Uterus (tissue), 4 donors: ENCODE measurements around the gene RAD9A. TPM values are rescaled to one million over a fixed set of nuclear protein-coding genes. Genes with fewer than 3 reads are reported as not detected.

Experiments used
- DNase-seq, 2 donors: peaks; one replicate each; pipeline ENCODE4 v3.0.0-alpha.2; 2019 to 2020
- H3K27ac ChIP-seq, 2 donors: fragments of 200-600 bp; sonication (generic); 1 replicate in 1 of 2; 2 replicates in 1 of 2; pipeline ENCODE4 v1.5.1; 2016 to 2018
- H3K27me3 ChIP-seq, 2 donors: fragments of 200-600 bp; sonication (generic); one replicate each; pipeline ENCODE4 v1.5.1; 2018 to 2019; ENCODE audit warnings: control low read depth in 1 of 2
- H3K36me3 ChIP-seq, 2 donors: fragments of 200-600 bp; sonication (generic); one replicate each; pipeline ENCODE4 v1.5.1; 2019; ENCODE audit warnings: control low read depth in 1 of 2
- H3K4me1 ChIP-seq, 2 donors: fragments of 200-600 bp; sonication (generic); one replicate each; pipeline ENCODE4 v1.5.1; 2018 to 2019; ENCODE audit warnings: control low read depth in 1 of 2
- H3K4me3 ChIP-seq, 2 donors: fragments of 200-600 bp; sonication (generic); 1 replicate in 1 of 2; 2 replicates in 1 of 2; pipeline ENCODE4 v1.5.1; 2018 to 2019; ENCODE audit warnings: mild to moderate bottlenecking in 1 of 2
- H3K9me3 ChIP-seq, 2 donors: fragments of 200-600 bp; sonication (generic); one replicate each; pipeline ENCODE4 v1.5.1; 2019; ENCODE audit warnings: control low read depth in 1 of 2
- CTCF ChIP-seq, 4 experiments: fragments of 200-600 bp in 2 of 4; fragments of 450-650 bp in 2 of 4; sonication (generic) in 2 of 4; IDR thresholded peaks; one replicate each; pipeline ENCODE4 v1.5.1; 2016 to 2019; ENCODE audit warnings: antibody characterized with exemption in 4 of 4, mild to moderate bottlenecking in 2 of 4, moderate library complexity in 1 of 4
- POLR2A ChIP-seq, 2 donors: fragments of 450-650 bp; IDR thresholded peaks; one replicate each; pipeline ENCODE4 v1.6.1; 2016; ENCODE audit warnings: antibody characterized with exemption in 2 of 2, mild to moderate bottlenecking in 1 of 2, moderate library complexity in 1 of 2
- intact Hi-C: fragments of 100-400 bp; cut with DNase I; formaldehyde crosslinking; loops from one replicate; pipeline ENCODE4 v1.15.1; 2023; ENCODE audit warnings: low total_unique reads
- total RNA-seq, 4 donors: library from RNA; depleted of rRNA in 3 of 4; stranded (reverse); fragments of >200 nt in 3 of 4; gene quantifications; one replicate each; pipeline versions ENCODE4 v1.1.0 to v1.2.4, GENCODE V29; 2014 to 2023
- donor health status: DM: yes; HTN: yes; CAD: no.

Gene RAD9A
- total RNA-seq, 4 donors from 2014 or later = 2.6 to 37.3 (median 11.6) TPM

GRCh38 chr11:67381244-67381972 lies 10.4 kb upstream of the RAD9A start:
- Histone ChIP-seq H3K4me1 (no peaks in the 10 kb centered on the region), H3K27ac (no peak overlapping the region), H3K27me3 (no peaks in the 10 kb centered on the region), H3K9me3 (no peaks in the 10 kb centered on the region), H3K36me3 (no peaks in the 10 kb centered on the region), H3K4me3 (no peak overlapping the region)
- intact Hi-C loops = loop anchor here (10.0 kb wide), 1 partner anchor 117 kb away; the partner anchor contains the start of gene GRK2
- TF ChIP-seq CTCF (IDR thresholded peaks at IDR 0.05) (no peak), POLR2A (IDR thresholded peaks at IDR 0.05) (no peak)
- peak in 1 of 2 donors; percentile 23 for DNase-seq

GRCh38 chr11:67382276-67383136 lies 9.3 kb upstream of the RAD9A start:
- peak; percentile 83 to 85 for DNase-seq
- Histone ChIP-seq H3K27ac (no peak overlapping the region), H3K27me3 (no peaks in the 10 kb centered on the region), H3K4me1 (no peaks in the 10 kb centered on the region), H3K36me3 (no peaks in the 10 kb centered on the region), H3K9me3 (no peaks in the 10 kb centered on the region), H3K4me3 (no peak overlapping the region)
- intact Hi-C loops = loop anchor here (2.0 to 10.0 kb wide), 2 partner anchors 26 to 118 kb away; partner anchors contain the start of gene GRK2
- TF ChIP-seq POLR2A (IDR thresholded peaks at IDR 0.05) = peak in 1 of 2 donors; percentile 28
- peak; percentile 97 to 98 (median 98) for TF ChIP-seq CTCF (IDR thresholded peaks at IDR 0.05)

GRCh38 chr11:67384851-67385366 lies 6.9 kb upstream of the RAD9A start:
- Histone ChIP-seq H3K36me3 (no peaks in the 10 kb centered on the region), H3K4me1 (no peaks in the 10 kb centered on the region), H3K4me3 (no peak overlapping the region), H3K9me3 (no peaks in the 10 kb centered on the region), H3K27me3 (no peaks in the 10 kb centered on the region), H3K27ac (no peak overlapping the region)
- intact Hi-C loops = loop anchor here (5.0 to 10.0 kb wide), 2 partner anchors 38 to 120 kb away; partner anchors contain the start of gene GRK2
- TF ChIP-seq POLR2A (IDR thresholded peaks at IDR 0.05) = no peak
- no peak for TF ChIP-seq CTCF (IDR thresholded peaks at IDR 0.05)
- no peak for DNase-seq

GRCh38 chr11:67387069-67387468 lies 4.7 kb upstream of the RAD9A start:
- H3K4me3 ChIP-seq = no peak overlapping the region
- DNase-seq = no peak
- H3K9me3 ChIP-seq = no peaks in the 10 kb centered on the region
- H3K36me3 ChIP-seq = no peaks in the 10 kb centered on the region
- no peaks in the 10 kb centered on the region for H3K27me3 ChIP-seq
- intact Hi-C loops = loop anchor here (5.0 to 10.0 kb wide), 2 partner anchors 40 to 122 kb away; partner anchors contain the start of gene GRK2
- TF ChIP-seq CTCF (IDR thresholded peaks at IDR 0.05) = no peak
- TF ChIP-seq POLR2A (IDR thresholded peaks at IDR 0.05) = no peak
- no peaks in the 10 kb centered on the region for H3K4me1 ChIP-seq
- H3K27ac ChIP-seq = no peak overlapping the region
